Fibroblast of pulmonary artery (primary cell): Measurements from ENCODE around the gene DUSP19.

Source experiments
- DNase-seq: peaks from one replicate; pipeline ENCODE4 v3.0.0-alpha.2; 2010; ENCODE audit warnings: low read depth
- H3K4me3 ChIP-seq: replicated peaks from 2 replicates; pipeline ENCODE4 v1.5.1; 2011; ENCODE audit warnings: low read depth, mild to moderate bottlenecking, control low read depth, low read length, moderate library complexity
- CTCF ChIP-seq: IDR thresholded peaks from 2 replicates; pipeline ENCODE4 v1.5.1; 2011; ENCODE audit warnings: mild to moderate bottlenecking, control low read depth, low read length, inconsistent platforms; ENCODE audit errors: missing control alignments

DUSP19 gene

GRCh38 chr2:183124957-183125255, 46.4 kb downstream of the DUSP19 start:
- DNase-seq = no peak
- H3K4me3 ChIP-seq = peak overlapping the region; percentile 95
- TF ChIP-seq CTCF = no peak

- TF ChIP-seq CTCF = no peak
- DNase-seq = no peak
- H3K4me3 ChIP-seq = peak overlapping the region; percentile 95
Measured at GRCh38 chr2:183125659-183126341, 47.3 kb downstream of the DUSP19 start.

- no peak for DNase-seq
- TF ChIP-seq CTCF = no peak
- no peak overlapping the region for H3K4me3 ChIP-seq
Measured at GRCh38 chr2:183126635-183127034, 48.1 kb downstream of the DUSP19 start.

- DNase-seq = no peak
- no peak overlapping the region for H3K4me3 ChIP-seq
- no peak for TF ChIP-seq CTCF
Measured at GRCh38 chr2:183134016-183134415, 55.5 kb downstream of the DUSP19 start.

- H3K4me3 ChIP-seq = no peak overlapping the region
- DNase-seq = no peak
- no peak for TF ChIP-seq CTCF
Measured at GRCh38 chr2:183148955-183149354, 70.4 kb downstream of the DUSP19 start.

GRCh38 chr2:183149489-183149888, 70.9 kb downstream of the DUSP19 start:
- no peak overlapping the region for H3K4me3 ChIP-seq
- TF ChIP-seq CTCF = no peak
- DNase-seq = peak; percentile 61
